Sigmoid colon (tissue), 4 donors: ENCODE data around the gene NEB.

Source experiments
- CTCF ChIP-seq, 4 experiments: fragments of 450-650 bp in 3 of 4; fragments of 200-600 bp in 1 of 4; IDR thresholded peaks; one replicate each; pipeline ENCODE4 v1.5.1; 2016 to 2019; ENCODE audit warnings: antibody characterized with exemption in 4 of 4, mild to moderate bottlenecking in 3 of 4, moderate library complexity in 2 of 4
- EP300 ChIP-seq, 4 donors: sonication (generic); formaldehyde crosslinking; IDR thresholded peaks; one replicate each; pipeline ENCODE4 v1.6.1; 2017; ENCODE audit warnings: antibody characterized with exemption in 4 of 4
- POLR2AphosphoS5 ChIP-seq, 4 donors: sonication (generic); formaldehyde crosslinking; IDR thresholded peaks; one replicate each; pipeline ENCODE4 v1.6.1; 2017; ENCODE audit warnings: antibody characterized with exemption in 4 of 4

GRCh38 chr2:151711025-151711424 lies 23.3 kb downstream of the NEB start:
- TF ChIP-seq POLR2AphosphoS5 (IDR thresholded peaks at IDR 0.05) (no peak), EP300 (IDR thresholded peaks at IDR 0.05) (no peak), CTCF (IDR thresholded peaks at IDR 0.05) (no peak)
